Endothelial cell of hepatic sinusoid (primary cell): ENCODE data around the gene CHST3.
"Not testable (repeated sequence)": the region's sequence is repeated elsewhere in the genome, so short reads cannot be mapped to it uniquely, and the experiment has no call there.

Experiments used
- in situ Hi-C: cut with HindIII; loops from 2 replicates; pipeline ENCODE4 v1.10.0; 2017; ENCODE audit warnings: low sequenced_read_pairs

Gene CHST3, protein sequence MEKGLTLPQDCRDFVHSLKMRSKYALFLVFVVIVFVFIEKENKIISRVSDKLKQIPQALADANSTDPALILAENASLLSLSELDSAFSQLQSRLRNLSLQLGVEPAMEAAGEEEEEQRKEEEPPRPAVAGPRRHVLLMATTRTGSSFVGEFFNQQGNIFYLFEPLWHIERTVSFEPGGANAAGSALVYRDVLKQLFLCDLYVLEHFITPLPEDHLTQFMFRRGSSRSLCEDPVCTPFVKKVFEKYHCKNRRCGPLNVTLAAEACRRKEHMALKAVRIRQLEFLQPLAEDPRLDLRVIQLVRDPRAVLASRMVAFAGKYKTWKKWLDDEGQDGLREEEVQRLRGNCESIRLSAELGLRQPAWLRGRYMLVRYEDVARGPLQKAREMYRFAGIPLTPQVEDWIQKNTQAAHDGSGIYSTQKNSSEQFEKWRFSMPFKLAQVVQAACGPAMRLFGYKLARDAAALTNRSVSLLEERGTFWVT

DNA sequence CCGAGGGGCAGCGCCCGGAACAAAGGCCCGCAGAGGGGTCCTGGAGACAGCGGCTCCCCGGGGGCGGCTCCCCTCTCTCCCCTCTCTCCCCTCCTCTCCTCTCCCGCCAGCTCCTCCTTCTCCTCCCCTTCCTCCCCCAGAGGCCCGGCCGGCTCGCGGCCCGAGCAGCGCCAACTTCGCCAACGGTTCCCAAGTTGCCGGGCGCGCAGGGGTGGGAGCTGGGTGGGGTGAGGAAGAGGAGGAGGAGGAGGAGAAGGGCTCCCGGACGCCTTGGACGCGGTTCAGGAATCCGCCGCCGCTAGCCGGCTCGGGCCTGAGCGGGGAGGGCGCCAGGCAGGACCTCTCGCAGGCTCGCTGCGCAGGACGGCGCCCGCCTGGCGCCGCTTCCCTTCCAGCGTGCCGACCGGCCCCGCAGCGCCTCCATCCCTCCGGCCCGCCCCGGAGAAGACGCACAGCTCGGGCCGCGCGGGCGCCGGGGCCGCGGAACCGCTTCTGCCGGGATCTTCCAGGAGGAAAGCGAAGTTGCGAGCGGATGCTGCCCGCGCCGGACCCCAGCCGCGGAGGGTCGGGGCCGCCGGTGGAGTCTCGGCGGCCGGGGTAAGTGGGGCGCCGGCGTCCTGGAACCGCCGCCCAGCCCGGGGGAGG lies at the start of gene CHST3:
Gene CHST3 (plus strand): TSS at position 298 of the 645 bp plus-strand sequence. CDS start 41,448 bp downstream, outside the sequence.
- in situ Hi-C loops: no loop called here

GRCh38 chr10:71916827-71917226 lies 47.4 kb upstream of the CHST3 start:
- in situ Hi-C loops: no loop called here

- in situ Hi-C loops: no loop called here
Observed at GRCh38 chr10:71918992-71919391, 45.2 kb upstream of the CHST3 start.

DNA sequence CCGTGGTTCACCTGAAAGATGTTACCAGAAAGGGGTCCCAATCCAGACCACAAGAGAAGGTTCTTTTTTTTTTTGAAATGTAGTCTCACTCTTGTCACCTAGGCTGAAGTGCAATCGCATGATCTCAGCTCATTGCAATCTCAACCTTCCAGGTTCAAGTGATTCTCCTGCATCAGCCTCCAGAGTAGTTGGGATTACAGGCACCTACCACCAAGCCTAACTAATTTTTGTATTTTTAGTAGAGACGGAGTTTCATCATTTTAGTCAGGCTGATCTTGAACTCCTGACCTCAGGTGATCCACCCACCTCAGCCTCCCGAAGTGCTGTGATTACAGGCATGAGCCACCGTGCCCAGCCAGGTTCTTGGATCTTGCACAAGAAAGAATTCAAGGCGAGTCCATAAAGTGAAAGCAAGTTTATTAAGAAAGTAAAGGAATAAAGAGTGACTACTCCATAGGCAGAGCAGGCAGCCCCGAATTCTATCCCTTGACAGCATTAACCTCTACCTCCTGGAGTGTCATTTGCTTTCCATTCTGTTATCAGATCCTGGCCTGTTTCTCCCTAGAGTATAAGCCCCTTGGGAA lies 44.1 kb upstream of the CHST3 start:
- in situ Hi-C loops: not testable (repeated sequence)

GRCh38 chr10:71920540-71921323 lies 43.5 kb upstream of the CHST3 start:
- in situ Hi-C loops: no loop called here

GRCh38 chr10:71921324-71922027 lies 42.7 kb upstream of the CHST3 start:
- in situ Hi-C loops: no loop called here

GRCh38 chr10:71923138-71923692 lies 41.0 kb upstream of the CHST3 start:
- in situ Hi-C loops: no loop called here

- in situ Hi-C loops: no loop called here
Observed at GRCh38 chr10:71924771-71925170, 39.4 kb upstream of the CHST3 start.

DNA sequence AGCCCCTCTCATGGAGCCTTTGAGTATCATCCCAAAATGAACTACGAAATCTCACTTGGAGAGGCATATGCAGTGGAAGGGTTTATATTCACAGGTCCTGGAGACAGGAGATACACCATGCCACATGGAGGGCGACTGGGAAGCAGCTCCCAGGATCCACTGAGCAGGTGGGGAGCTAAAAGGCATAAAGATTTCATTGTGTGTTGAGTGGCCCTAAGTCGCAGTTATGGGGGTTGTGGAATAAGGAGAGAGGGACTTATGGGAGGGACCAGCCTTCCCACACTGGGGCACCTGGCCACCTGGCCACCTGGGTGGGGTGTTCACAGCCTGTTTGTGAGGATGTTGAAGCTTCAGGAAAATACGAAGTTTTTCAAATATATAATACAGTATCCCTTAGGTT lies 37.0 kb upstream of the CHST3 start:
- in situ Hi-C loops: no loop called here

DNA sequence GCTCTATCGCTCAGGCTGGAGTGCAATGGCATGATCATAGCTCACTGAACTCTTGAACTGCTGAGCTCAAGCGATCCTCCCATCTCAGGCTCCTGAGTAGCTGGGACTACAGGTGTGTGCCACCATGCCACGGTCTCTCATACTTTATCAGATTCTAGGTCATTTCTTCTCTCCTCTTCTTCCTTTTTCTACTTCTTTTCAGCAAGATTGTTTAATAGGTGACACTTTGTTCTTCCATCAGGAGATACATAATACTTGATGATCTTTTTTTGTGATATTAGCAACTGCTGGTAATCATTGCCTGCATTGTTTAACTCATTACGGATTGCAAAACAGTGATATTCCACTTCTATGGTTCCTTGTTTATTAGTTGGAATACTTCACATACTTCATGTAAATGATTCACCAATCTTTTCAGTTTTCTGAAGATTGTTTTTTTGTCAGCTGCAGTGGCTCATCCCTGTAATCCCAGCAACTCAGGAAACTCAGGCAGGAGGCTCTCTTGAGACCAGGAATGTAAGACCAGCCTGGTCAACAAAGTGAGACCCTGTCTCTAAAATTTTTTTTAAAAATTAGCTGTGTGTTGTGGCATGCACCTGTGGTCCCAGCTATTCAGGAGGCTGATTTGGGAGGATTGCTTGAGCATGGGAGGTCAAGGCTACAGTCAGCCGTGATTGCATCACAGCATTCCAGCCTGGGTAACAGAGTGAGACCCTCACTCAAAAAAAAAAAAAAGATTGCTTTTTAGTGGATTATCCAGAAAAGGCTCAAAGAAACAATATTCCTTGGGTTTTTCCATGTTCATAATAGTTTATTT lies 36.2 kb upstream of the CHST3 start:
- in situ Hi-C loops: no loop called here

- in situ Hi-C loops: no loop called here
Observed at GRCh38 chr10:71931295-71931694, 32.9 kb upstream of the CHST3 start.

DNA sequence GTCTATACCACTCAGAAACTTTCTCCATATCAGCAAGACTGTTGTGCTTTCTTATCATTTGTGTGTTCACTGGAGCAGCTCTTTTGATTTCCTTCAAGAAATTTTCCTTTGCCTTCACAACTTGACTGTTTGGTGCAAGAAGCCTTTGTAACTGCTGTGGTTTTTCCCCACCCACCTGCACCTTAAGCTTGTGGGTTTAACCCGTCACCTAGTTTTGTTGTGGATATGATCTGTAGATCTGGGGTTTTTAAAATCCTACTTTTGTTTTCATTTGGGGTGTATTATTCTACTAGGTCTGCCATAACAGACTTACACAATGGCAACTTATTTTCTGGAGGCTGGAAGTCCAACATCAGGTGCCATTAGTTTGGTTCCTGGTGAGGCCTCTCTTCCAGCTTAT lies 30.5 kb upstream of the CHST3 start:
- in situ Hi-C loops: no loop called here

- in situ Hi-C loops: loop anchor here (5.0 kb wide), 3 partner anchors 41 to 129 kb away; no protein-coding TSS in a partner anchor
Observed at GRCh38 chr10:71938211-71938610, 26.0 kb upstream of the CHST3 start.

- in situ Hi-C loops: loop anchor here (5.0 kb wide), 3 partner anchors 42 to 128 kb away; no protein-coding TSS in a partner anchor
Observed at GRCh38 chr10:71939304-71939703, 24.9 kb upstream of the CHST3 start.

DNA sequence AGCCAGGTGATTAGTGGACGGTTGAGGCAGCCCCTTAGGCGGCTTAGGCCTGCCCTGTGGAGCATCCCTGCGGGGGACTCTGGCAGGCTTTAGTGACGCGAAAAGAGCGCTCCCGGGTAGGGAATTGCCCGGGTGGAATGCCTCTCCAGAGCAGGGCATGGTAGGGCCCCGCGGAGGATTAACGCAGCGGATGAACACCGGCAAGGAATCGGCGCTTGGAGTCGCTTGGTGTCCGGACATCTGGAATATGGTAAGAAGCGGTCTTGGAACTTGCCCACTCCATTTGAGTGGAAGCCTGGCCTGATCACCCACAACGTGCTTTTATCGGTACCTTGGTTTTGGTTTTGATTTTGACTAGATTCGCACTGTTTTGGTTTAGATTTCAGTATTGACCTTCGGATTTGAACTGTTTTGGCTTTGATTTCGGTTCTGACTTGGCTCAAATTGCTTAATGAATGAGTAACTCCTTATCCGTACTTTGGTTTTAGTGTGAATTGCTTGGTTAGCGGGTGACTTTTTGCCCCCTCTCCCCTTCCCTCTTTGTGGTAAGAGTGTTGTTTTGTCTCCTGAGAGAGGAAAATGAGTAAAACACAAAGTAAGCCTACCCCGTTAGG lies 24.2 kb upstream of the CHST3 start:
- in situ Hi-C loops: loop anchor here (5.0 kb wide), 3 partner anchors 43 to 127 kb away; no protein-coding TSS in a partner anchor

GRCh38 chr10:71940752-71941151 lies 23.4 kb upstream of the CHST3 start:
- in situ Hi-C loops: no loop called here

- in situ Hi-C loops: no loop called here
Observed at GRCh38 chr10:71941318-71941717, 22.9 kb upstream of the CHST3 start.

DNA sequence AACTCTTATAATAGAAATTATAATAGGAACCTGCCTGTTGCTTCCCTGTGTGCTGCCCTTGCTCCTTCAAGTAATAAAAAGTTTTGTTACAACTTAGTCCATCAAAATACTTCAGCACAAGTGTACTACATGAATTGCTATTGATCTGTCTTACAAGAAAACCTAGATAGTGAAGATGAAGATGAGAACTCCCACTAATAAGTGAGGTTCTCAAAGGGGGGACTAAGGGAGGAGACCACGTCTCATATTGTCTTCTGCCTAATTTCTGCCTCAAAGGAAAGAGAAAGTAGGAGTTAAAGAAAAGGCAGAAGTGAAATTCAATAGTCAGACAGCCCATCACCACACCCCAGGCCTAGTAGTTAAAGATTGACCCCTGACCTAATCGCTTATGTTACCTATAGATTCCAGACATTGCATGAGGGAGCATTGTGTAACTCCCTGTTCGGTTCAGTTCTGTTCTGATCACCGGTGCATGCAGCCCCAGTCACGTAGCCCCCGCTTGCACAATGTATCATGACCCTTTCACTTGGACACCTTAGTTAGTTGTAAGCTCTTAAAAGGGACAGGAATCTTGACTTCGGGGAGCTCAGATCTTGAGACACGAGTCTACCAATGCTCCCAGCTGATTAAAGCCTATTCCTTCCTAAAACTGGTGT lies 18.2 kb upstream of the CHST3 start:
- in situ Hi-C loops: no loop called here
